AG04450 (cell line): ENCODE results near the gene OSBPL2. TPM values are rescaled to one million over a fixed set of nuclear protein-coding genes. Genes with fewer than 3 reads are reported as not detected.

ENCODE experiments used
- CTCF ChIA-PET: fragments of 300-600, 350-600 bp; formaldehyde crosslinking; extraction: SDS; loops from one replicate; lab custom pipeline; 2022; ENCODE audit warnings: antibody characterized with exemption, inconsistent platforms; lab: Charles Lee
- POLR2A ChIA-PET: fragments of 350-600 bp; formaldehyde crosslinking; extraction: SDS; loops from one replicate; lab custom pipeline; 2021; ENCODE audit warnings: antibody characterized with exemption, inconsistent platforms; lab: Yijun Ruan, JAX
- DNase-seq: peaks from one replicate; pipeline ENCODE4 v3.0.0-alpha.2; 2011; ENCODE audit warnings: low read depth, low spot score
- H3K27ac ChIP-seq: one replicate; pipeline ENCODE4 v1.5.1; 2012; ENCODE audit warnings: low read depth, low read length, control low read depth
- H3K27me3 ChIP-seq: one replicate; pipeline ENCODE4 v1.6.0; 2012; ENCODE audit warnings: low read length; ENCODE audit not compliant: control insufficient read depth, insufficient read depth
- H3K4me3 ChIP-seq: 2 replicates; pipeline ENCODE4 v1.5.1; 2011; ENCODE audit warnings: mild to moderate bottlenecking, low read depth, low read length, control low read depth
- H3K9me3 ChIP-seq: 2 replicates; pipeline ENCODE4 v1.5.1; 2012; ENCODE audit warnings: low read length; ENCODE audit not compliant: control insufficient read depth, insufficient read depth
- polyA plus RNA-seq: library from polyadenylated mRNA; depleted of rRNA; stranded (reverse); fragments of >200 nt; gene quantifications from 2 replicates; pipeline ENCODE4 v1.2.3, GENCODE V29; 2011
- TF ChIP-seq, protein P1 (sequence below): IDR thresholded peaks from 2 replicates; pipeline ENCODE4 v1.5.1; 2011; ENCODE audit warnings: low read depth, low read length, control low read depth, inconsistent platforms

The OSBPL2 gene
- polyA plus RNA-seq, 1 experiment: 18.5 TPM

DNA sequence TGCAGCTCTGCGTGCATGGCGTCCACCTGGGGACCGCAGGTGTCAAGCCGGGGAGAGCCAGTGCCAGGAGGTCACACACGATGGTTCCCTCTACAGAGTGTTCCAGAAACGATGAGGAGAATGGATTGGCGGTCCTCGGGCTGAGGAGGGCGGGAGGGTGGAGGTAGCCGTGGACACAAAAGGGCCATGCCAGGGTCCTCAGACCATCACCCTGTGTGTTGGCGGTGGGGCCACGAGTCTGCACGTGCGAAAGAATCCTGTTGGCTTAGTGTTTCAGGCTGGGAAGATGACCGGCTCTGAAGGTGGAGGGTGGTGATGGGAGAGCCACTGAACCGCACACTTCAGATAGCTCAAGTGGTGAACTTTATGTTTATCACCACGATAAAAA, 31.9 kb upstream of the OSBPL2 start:
- no peak for DNase-seq
- Histone ChIP-seq H3K4me3 (no peak overlapping the region), H3K27ac (no peak overlapping the region), H3K9me3 (no peaks in the 10 kb centered on the region), H3K27me3 (peaks cover 4% of the 10 kb centered on the region)
- POLR2A ChIA-PET: no interaction called here
- TF ChIP-seq, protein P1, sequence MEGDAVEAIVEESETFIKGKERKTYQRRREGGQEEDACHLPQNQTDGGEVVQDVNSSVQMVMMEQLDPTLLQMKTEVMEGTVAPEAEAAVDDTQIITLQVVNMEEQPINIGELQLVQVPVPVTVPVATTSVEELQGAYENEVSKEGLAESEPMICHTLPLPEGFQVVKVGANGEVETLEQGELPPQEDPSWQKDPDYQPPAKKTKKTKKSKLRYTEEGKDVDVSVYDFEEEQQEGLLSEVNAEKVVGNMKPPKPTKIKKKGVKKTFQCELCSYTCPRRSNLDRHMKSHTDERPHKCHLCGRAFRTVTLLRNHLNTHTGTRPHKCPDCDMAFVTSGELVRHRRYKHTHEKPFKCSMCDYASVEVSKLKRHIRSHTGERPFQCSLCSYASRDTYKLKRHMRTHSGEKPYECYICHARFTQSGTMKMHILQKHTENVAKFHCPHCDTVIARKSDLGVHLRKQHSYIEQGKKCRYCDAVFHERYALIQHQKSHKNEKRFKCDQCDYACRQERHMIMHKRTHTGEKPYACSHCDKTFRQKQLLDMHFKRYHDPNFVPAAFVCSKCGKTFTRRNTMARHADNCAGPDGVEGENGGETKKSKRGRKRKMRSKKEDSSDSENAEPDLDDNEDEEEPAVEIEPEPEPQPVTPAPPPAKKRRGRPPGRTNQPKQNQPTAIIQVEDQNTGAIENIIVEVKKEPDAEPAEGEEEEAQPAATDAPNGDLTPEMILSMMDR: no peak
- CTCF ChIA-PET: no interaction called here

DNA sequence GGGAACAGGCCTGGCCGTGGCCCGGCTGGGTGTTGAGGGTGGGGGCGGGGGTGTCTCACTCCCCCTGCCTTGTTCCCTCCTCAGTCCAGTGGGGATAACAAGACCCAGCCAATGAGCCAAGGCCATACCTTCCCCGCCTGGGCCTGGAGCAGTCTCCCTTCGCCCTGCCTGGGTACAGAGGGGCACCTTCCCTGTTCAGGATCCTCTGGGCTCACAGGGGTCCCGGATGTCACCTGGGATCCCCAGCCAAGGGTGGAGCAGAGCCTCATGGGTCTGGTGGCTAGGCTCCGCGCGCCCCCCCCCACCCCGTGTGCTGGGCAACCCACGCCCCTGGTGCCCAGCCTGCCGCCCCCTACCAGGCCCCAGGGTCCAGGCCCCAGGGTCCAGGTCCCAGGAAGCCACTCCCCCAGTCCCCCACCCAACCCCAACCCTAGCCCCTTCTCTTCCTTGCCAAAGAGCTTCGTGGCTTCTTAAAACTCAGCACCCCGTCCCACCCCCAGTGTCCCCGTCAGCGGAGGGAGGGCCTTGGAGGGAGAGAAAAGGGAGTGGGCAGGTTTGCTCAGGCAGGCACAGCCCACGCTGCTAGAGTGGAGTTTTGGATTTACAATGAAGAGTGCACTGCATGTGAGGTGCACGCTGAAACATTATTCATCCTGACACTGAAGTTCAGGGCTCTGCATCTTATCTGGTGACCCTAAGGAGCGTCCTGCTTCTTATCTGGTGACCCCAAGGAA, 30.1 kb upstream of the OSBPL2 start:
- Histone ChIP-seq H3K4me3 (no peak overlapping the region), H3K27me3 (peaks cover 11% of the 10 kb centered on the region), H3K27ac (no peak overlapping the region), H3K9me3 (no peaks in the 10 kb centered on the region; the same call in 1 of the 2 replicates)
- CTCF ChIA-PET: no interaction called here
- TF ChIP-seq, protein P1: no peak
- POLR2A ChIA-PET: no interaction called here
- no peak for DNase-seq

DNA sequence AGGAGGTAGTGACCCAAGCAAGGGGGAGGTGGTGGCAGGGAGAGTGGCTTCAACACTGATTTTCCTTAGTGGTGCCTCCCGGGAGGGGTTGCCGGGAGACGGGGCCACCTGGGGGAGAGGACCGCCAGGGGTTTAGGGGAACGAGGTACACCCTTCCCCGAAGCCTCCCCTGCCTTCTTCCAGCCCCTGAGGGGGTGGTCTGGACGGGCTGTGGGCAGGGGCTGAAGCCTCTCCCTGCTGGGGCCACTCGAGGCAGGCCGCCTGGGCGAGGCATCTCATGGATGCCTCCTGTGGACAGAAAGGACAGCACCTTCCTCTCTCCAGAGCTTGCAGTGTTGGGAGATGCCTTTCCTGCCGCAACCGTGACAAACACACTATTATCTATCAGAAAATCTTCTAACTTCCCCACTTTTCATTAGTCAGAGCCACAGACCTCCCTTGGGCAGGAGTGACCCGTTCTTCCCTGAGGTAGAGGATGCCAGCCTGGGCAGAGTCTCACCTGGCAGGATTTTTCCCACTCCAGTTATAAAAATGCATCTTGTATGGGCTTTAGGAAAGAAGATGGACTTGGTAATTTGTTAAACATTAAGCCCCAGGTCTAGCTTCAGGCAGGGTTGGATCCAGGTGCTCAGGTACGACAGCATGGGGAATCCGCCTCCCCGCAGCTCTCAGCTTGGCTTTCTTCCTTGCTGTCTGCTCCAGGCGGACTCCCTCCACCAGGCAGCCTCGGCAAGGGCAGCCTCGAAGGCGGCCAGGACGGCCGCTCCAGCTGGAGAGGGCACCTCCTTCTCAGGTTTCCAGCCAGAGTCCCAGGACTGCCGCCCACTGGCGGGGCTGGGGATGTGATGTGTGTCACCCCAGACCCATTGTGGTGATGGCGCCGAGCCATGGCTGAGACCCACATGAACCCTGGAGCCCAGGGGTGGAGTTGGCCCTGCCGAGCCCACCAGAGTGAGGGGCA, 29.2 kb upstream of the OSBPL2 start:
- Histone ChIP-seq H3K9me3 (no peaks in the 10 kb centered on the region; the same call in 1 of the 2 replicates), H3K27ac (no peak overlapping the region), H3K4me3 (no peak overlapping the region), H3K27me3 (peaks cover 11% of the 10 kb centered on the region)
- POLR2A ChIA-PET: no interaction called here
- CTCF ChIA-PET: interaction anchor here (1.0 kb wide), 1 partner anchor 198 kb away, joined by 4 read pairs; no protein-coding TSS in a partner anchor
- TF ChIP-seq, protein P1: no peak
- DNase-seq: no peak

DNA sequence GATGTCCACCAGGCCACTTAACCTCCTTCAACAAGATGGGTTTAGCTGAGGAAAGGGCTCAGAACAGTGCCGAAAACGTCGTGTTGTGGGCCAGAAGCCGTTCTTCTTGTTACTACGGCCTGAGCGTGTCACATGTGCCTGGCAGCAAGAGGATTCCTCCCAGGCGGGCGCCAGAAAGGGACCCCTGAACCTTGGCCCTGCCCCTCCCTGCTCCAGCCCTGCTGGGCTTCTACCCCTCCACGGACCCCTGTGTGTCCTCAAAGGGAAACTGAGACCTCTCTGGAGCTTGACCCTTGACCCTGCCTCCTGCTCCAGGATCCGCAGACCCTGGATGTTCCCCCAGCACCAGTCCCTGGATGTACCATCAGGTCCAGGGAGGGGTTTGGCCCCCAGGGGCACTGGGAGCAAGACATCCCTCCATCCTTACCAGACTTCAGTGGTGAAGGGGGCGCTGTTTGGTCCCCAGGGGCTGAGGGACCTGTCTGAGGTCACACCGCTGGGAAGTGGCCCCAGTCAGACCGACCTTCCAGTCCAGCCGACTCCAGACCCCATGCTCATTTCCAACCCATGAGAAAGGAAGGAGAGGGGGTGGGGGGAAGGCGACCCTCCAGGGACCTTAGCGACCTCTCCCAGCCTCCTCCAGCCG, 28.3 kb upstream of the OSBPL2 start:
- H3K27me3 ChIP-seq: peaks cover 17% of the 10 kb centered on the region
- ChIA-PET CTCF (interaction anchor here (1.0 kb wide), 1 partner anchor 199 kb away, joined by 4 read pairs; no protein-coding TSS in a partner anchor), POLR2A (no interaction called here)
- no peak overlapping the region for H3K27ac ChIP-seq
- H3K9me3 ChIP-seq: no peaks in the 10 kb centered on the region; the same call in 1 of the 2 replicates
- DNase-seq: no peak
- H3K4me3 ChIP-seq: no peak overlapping the region
- TF ChIP-seq, protein P1: no peak
